Putamen (tissue), 1 donor: ENCODE measurements around the gene VWA3B.

Experiments
- DNase-seq: peaks from one replicate; pipeline ENCODE4 v3.0.0-alpha.2; 2016; ENCODE audit warnings: low spot score

Gene VWA3B

DNA sequence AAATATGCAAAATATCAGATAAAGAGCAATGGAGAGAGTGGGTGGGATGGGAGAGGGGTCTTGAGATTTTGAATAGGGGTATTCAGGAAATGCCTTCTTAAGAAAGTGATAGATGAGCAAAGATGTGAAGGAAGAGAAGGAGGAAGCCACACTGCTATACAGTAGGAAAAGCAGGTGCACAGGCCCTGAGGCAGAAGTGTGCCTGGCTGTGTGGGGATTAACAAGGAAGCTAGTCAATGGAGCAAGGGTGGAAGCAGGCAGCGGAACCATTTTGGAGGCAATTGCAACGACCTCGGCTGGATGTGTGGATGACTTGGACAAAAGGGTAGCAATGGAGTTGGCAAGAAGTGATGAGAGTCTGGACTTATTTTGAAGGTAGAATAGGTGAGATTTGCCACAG is 248.3 kb downstream of the VWA3B start:
- DNase-seq: no peak

DNA sequence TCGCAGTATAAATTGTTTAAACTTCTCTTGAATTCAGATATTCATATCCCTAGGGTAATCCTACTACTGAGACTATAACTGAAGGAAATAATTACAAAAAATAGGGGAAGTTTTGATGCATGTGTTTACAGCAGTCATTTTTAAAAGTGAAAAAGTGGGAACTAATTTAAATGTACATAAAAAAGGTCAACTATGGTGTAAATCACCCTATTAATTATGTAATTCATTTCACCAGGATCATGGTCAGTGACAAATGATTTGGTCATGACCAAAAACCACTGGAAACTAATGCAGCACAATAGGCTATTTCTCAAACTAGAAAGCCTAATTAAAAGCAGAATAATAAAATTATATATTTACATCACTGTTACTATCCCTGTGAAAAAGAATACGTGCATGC is 254.3 kb downstream of the VWA3B start:
- DNase-seq: no peak

DNA sequence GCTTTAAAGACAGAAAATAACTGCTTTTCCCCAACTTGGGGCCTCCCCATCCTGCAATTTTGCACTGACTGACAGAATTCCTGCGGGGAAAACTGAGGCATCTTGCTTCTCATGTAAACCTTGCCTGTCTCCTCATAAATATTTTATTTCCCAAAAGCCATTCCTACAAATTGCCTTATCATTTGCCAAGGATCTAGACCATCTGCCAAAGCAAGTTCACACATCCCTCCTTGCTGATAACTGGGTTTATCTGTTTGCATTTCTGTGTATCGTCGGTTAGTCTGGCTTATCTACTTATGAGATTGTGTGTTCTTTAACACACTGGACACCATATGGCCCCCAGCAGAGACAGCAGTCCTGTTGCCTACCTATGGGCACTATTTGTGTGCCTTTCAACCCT is 256.3 kb downstream of the VWA3B start:
- DNase-seq: no peak

DNA sequence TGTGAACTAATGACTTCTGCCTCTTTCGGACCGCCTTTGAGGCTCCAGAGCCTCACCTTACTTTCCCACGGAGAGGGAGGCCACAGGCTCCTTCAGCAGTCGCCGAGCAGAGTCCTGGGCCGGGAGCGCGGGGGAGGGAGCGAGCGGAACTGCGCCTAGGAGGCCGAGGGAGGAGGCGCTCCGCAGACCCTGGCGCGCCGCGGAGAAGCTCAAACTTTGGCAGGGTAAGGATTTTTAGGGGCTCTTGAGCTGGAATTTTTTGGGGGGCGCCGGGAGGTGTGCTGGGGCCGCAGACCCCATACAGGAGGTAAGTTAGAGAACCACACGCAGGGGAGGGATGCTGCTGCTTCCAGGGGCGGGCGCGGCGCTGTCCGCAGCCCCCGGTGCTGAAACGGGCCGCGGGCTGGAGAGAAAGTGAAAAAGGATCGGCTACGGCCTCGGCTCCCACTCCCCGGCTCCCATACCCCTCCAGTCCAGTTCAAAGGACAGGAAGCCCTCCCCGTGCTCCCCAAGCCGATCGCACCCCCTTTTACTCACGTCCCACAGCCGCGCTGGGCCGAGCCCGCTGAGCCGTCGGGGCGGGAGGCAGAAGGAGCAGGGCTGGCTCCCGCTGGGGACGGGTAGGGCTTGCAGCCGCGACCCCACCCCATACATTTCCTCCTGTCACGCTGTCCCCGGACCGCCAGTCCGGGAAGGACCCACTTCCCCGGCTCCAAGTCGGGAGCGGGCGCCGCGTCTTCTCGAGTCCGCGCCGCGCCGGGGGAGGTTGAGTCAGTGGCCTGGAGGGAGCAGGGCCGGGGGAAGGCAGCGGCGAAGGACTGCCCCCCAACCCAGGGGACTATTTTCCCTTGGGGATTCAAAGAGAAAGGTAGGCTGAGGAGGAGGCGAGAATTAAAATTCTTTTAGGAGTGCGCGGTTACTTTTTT is 259.6 kb downstream of the VWA3B start, which contains the start of gene CNGA3:
Gene CNGA3, plus strand, starts transcription at position 146 of the 926 bp plus-strand sequence. CDS start 23,520 bp downstream, outside the sequence.
- DNase-seq: no peak

DNA sequence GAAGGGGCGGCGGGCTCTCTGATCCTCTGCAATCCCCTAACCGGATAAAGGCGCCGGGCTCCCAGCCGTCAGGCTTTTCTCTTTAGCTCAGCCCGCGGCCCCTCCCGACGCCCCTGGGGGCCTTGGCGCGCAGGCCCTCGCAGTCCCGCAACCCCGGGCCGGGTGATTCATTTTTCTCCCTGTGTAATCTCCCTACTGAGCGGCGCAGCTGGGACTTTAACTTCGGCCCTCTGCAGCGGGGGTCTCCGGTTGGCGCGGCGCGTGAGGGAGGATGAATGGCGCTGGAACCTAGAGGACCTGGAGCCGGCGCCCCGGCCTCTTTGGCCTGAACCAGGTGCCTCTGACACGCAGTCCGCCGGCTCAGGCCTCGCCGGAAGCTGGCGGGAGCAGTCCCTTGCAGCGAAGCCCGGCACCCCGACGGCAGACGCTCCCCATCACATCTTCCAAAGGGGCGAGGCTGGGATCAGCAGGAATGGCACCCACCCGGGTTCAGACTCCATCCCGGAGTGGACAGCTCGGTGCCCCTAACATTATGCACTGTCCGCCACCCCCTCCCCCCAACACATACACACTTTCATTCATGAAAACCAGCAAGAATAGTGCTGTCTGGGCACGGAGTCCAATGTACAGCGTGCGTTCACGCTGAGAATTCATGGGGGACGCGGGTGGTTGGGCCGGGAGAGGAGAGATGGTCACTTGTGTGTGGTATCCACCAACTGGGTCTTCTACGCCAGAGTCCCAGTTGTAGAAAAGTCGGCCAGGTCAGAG is 260.5 kb downstream of the VWA3B start:
- no peak for DNase-seq

DNA sequence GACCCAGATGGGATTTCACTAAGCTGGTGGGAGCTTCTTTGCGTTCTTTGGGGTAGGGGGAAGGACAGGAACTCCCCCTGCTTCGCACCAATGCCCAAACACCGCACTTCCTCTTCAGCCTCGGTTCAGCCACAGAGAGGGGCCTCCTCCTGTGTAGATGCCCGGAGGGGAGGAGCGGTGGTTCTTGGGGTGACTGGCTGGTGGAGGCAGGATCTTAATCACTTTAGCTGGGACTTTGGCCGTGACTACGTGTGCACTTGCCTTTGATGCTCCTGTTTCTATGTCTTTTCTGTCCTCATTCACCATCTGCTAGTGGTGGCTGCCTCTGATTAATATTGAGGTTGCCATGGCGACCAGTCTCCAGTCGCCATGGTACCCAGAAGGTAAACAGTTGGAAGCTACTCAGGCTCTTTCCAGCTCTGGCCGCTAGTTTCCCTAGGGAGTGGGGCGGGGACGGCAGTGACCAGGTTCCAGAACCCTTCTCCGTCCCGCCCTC is 261.1 kb downstream of the VWA3B start:
- DNase-seq: no peak

DNA sequence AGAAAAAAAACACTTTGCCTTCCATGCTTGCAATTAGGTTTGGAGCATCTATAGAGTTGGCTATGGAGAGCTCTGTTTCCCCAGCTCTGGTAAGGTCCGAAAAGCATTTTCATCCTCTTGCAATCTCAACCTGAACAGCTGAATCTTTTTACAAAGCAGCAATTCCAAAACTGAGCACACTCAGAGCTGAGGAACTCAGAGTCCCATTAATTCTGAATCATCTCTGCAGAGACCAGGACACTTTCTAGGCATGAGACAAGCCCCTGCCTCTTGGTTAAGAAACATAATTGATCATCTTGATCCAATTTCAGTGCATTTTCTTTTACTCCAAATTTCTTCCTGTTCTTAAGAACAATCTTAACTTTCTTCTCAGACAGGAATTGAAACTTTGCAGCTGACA is 263.4 kb downstream of the VWA3B start:
- DNase-seq: no peak

DNA sequence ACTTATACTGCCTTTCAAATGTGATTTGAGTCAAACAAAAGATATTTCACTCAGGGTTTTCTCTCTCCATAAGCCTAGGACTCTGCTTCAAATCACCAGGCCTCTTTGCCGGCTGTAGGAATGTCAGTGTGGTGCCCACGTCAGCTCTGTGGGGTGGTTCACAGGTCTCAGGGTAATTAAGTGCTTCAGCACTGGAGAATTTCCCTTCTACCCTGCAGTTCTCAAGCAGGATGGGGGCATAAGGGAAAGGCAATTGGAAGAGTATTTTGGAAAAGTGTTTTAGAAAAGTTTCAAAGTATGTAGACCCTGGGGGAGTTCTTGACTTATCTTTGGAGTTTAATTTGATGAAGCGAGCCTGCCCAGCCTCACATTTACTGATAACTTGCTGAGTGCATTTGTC is 268.9 kb downstream of the VWA3B start:
- DNase-seq: no peak

DNA sequence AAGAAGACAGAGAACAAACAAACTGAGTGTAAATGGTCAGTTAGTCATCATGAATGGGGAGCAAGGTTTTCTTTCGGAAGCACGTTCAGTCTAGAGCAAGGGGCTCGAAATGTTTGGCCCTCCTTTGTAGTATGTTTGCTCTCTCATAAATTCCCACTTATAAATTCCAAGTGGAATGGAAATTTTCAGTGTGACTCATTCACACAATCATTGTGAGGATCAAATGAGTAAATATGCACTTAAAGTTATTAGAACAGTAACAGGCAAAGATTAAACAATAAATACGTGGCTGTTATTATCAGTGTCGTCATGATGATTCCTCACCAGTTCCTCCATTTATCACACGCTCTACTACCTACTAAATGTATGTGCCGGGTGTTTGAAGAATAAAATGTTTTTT is 269.8 kb downstream of the VWA3B start:
- no peak for DNase-seq

DNA sequence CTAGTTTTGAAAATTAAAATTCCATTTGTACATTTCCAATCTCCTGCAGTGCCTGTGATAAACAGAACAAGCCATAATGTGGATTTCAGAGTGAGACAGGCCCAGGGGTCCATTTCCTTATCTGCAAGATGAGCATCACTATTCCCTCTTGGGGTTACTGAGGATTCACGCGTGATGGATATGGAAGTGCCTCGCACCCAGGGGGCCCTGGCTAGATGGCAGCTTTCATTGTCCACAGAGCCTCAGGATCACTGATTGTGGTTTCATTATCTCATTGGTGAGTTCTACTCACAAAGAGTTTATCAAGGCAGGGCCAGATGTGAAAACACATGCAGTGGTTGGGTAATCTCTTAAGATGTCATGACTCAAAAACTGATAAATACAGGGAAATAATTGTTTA is 270.9 kb downstream of the VWA3B start:
- no peak for DNase-seq

DNA sequence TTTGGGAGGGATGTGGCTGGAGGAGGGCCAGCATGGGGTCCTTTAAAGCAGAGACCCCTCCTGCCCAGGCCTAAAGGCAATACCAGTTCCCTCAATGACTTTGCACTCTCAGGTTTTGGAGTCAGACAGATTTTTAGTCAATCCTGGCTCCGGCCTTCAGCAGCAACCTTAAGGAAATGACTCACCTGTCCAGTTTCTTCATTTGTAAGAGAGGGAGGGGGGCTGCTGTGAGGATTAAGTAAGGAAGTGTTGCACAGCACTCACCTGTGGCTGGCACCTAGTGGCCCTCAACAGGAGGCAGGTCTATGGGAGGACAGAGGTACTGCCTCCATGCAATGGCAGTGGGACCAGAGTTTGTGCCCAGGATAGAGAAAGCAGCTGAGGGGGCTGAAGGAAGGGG is 273.0 kb downstream of the VWA3B start:
- DNase-seq: no peak
